ENCODE results near the gene SORCS3. TPM values are rescaled to one million over a fixed set of nuclear protein-coding genes. Genes with fewer than 3 reads are reported as not detected.

Gene SORCS3
- total RNA-seq, 1 experiment from 2014 or later: not detected

- Histone ChIP-seq H3K27me3 (ENCODE audit: control insufficient read depth, insufficient read depth, low read length) (no peaks in the 10 kb centered on the region), H3K27ac (ENCODE audit: low read length) (no peak overlapping the region), H3K4me1 (ENCODE audit: control insufficient read depth, insufficient read depth, low read length) (no peaks in the 10 kb centered on the region), H3K36me3 (ENCODE audit: control insufficient read depth, insufficient read depth, low read length) (no peaks in the 10 kb centered on the region), H3K4me3 (ENCODE audit: low read depth in 2 of 2, low read length in 2 of 2) (no peak overlapping the region), H3K9me3 (ENCODE audit: control insufficient read depth, insufficient read depth, low read depth, low read length) (no peaks in the 10 kb centered on the region)
- in situ Hi-C loops (cut with HindIII; ENCODE audit: low pct_unique_long_range_greater_than_20kb, low sequenced_read_pairs): no loop called here
- DNase-seq (ENCODE audit: low read depth, low spot score) (no peak), ATAC-seq (no peak)
- ChIA-PET POLR2A (no interaction called here), CTCF (no interaction called here)
- TF ChIP-seq SIN3A (IDR thresholded peaks at IDR 0.05; ENCODE audit: borderline replicate concordance, insufficient read depth, low read depth, low read length) (no peak), CTCF (IDR thresholded peaks at IDR 0.05) (no peak), POLR2AphosphoS5 (IDR thresholded peaks at IDR 0.05; ENCODE audit: low read depth, low read length) (no peak), REST (IDR thresholded peaks at IDR 0.05; ENCODE audit: insufficient read depth in 1 of 2, low read depth in 2 of 2, low read length in 1 of 2) (no peak), TCF7L2 (IDR thresholded peaks at IDR 0.05; ENCODE audit: low read depth, low read length) (no peak)
- intact Hi-C loops (cut with micrococcal nuclease; ENCODE audit: unreplicated experiment): no loop called here
- no TSS peak for BruUV-seq (replicated peaks)
Measured at GRCh38 chr10:104897696-104898095, 256.6 kb downstream of the SORCS3 start.

GRCh38 chr10:104899779-104900178 is 258.7 kb downstream of the SORCS3 start:
- no peaks in the 10 kb centered on the region for H3K36me3 ChIP-seq (ENCODE audit: control insufficient read depth, insufficient read depth, low read length)
- ChIA-PET POLR2A (no interaction called here), CTCF (no interaction called here)
- no peaks in the 10 kb centered on the region for H3K9me3 ChIP-seq (ENCODE audit: control insufficient read depth, insufficient read depth, low read depth, low read length)
- TF ChIP-seq REST (IDR thresholded peaks at IDR 0.05; ENCODE audit: insufficient read depth in 1 of 2, low read depth in 2 of 2, low read length in 1 of 2) (no peak), CTCF (IDR thresholded peaks at IDR 0.05) (no peak), TCF7L2 (IDR thresholded peaks at IDR 0.05; ENCODE audit: low read depth, low read length) (no peak), SIN3A (IDR thresholded peaks at IDR 0.05; ENCODE audit: borderline replicate concordance, insufficient read depth, low read depth, low read length) (no peak), POLR2AphosphoS5 (IDR thresholded peaks at IDR 0.05; ENCODE audit: low read depth, low read length) (no peak)
- H3K27ac ChIP-seq (ENCODE audit: low read length): no peak overlapping the region
- no TSS peak for BruUV-seq (replicated peaks)
- no peaks in the 10 kb centered on the region for H3K4me1 ChIP-seq (ENCODE audit: control insufficient read depth, insufficient read depth, low read length)
- in situ Hi-C loops (cut with HindIII; ENCODE audit: low pct_unique_long_range_greater_than_20kb, low sequenced_read_pairs) (no loop called here), intact Hi-C loops (cut with micrococcal nuclease; ENCODE audit: unreplicated experiment) (no loop called here)
- no peak for ATAC-seq
- no peak overlapping the region for H3K4me3 ChIP-seq (ENCODE audit: low read depth in 2 of 2, low read length in 2 of 2)
- no peak for DNase-seq (ENCODE audit: low read depth, low spot score)
- H3K27me3 ChIP-seq (ENCODE audit: control insufficient read depth, insufficient read depth, low read length): peaks cover 4% of the 10 kb centered on the region; the same call in 1 of the 2 replicates
